HUES6 (cell line): ENCODE measurements around the gene MZT1.
"Not testable (repeated sequence)": the region's sequence is repeated elsewhere in the genome, so short reads cannot be mapped to it uniquely, and the experiment has no call there.

Source experiments
- H3K27ac ChIP-seq: 2 replicates; pipeline ENCODE4 v1.7.0; 2013; ENCODE audit warnings: low read depth, mild to moderate bottlenecking, low read length, inconsistent platforms
- H3K27me3 ChIP-seq: 2 replicates; pipeline ENCODE4 v1.6.1; 2013; ENCODE audit warnings: low read length; ENCODE audit not compliant: control insufficient read depth, insufficient read depth
- H3K36me3 ChIP-seq: 2 replicates; pipeline ENCODE4 v1.6.1; 2013; ENCODE audit warnings: low read length; ENCODE audit not compliant: control insufficient read depth, insufficient read depth
- H3K4me1 ChIP-seq: 2 replicates; pipeline ENCODE4 v1.6.1; 2013; ENCODE audit warnings: low read length; ENCODE audit not compliant: control insufficient read depth, insufficient read depth
- H3K4me3 ChIP-seq: 2 replicates; pipeline ENCODE4 v1.5.1; 2013; ENCODE audit warnings: low read depth, low read length
- H3K9ac ChIP-seq: one replicate; pipeline ENCODE4 v1.6.1; 2013; ENCODE audit warnings: mild to moderate bottlenecking, low read length
- H3K9me3 ChIP-seq: 2 replicates; pipeline ENCODE4 v1.6.1; 2013; ENCODE audit warnings: low read depth, low read length; ENCODE audit not compliant: control insufficient read depth, insufficient read depth

MZT1 gene

DNA sequence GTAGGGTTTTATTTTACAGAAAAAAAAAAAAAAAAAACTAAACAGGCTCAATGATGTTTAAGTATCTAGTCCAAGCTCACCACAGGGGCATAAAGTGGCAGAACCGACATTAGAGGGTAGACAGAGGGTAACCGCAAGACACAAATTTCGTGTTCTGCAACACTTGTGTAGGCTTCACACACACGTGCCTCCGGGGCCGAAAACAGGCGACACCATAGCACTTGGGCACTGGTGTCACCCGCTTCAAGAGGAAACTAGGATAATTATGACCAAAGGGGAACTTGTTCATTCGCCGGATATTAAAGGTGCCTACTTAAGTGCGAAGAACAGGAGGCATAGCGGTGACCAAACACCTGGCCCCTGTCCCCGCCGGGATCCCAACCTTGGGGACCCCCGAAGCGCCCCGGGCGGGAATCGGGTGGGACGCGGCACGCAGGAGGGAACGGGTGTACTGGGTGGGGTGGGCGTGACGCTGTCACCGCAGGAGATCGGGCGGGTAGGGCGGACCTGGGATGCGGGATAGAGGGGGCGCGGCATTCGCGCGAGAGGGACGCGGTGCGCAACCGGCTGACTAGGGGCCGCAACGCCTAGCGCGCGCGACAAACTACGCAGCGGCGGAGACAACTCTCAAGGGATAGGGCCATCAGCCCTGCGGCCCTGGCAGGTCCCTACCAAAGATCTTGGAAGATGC, 558 bp downstream of the MZT1 start:
- peaks cover 29% of the 10 kb centered on the region for H3K36me3 ChIP-seq
- H3K9me3 ChIP-seq: no peaks in the 10 kb centered on the region
- H3K9ac ChIP-seq: peak overlapping the region; percentile 88
- no peaks in the 10 kb centered on the region for H3K27me3 ChIP-seq
- peak overlapping the region; percentile 63; the same call in 1 of the 2 replicates for H3K27ac ChIP-seq
- H3K4me3 ChIP-seq: peak overlapping the region; percentile 90
- peaks cover 3% of the 10 kb centered on the region; the same call in 1 of the 2 replicates for H3K4me1 ChIP-seq

DNA sequence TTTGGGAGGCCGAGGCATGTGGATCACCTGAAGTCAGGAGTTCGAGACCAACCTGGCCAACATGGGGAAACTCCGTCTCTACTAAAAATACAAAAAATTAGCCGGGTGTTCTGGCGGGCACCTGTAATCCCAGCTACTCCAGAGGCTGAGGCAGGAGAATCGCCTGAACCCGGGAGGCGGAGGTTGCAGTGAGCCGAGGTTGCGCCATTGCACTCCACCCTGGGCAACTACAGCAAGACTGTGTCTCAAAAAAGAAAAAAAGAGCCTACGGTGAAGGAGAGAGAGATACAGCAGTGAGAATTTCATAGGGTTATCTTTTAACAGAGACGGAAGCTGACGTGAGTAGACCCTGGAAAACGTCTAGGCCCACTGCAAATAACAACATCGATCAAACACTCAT, 1.2 kb downstream of the MZT1 start:
- not testable (repeated sequence) for H3K9me3 ChIP-seq, H3K27me3 ChIP-seq, H3K4me1 ChIP-seq, H3K27ac ChIP-seq
- Histone ChIP-seq H3K4me3 (peak overlapping the region; percentile 90), H3K36me3 (peaks cover 28% of the 10 kb centered on the region), H3K9ac (peak overlapping the region; percentile 20)

GRCh38 chr13:72716776-72717175, 10.7 kb downstream of the MZT1 start:
- H3K4me1 ChIP-seq: no peaks in the 10 kb centered on the region
- H3K36me3 ChIP-seq: peaks cover 70% of the 10 kb centered on the region
- H3K9ac ChIP-seq: no peak overlapping the region
- no peak overlapping the region for H3K27ac ChIP-seq
- peaks cover 16% of the 10 kb centered on the region for H3K9me3 ChIP-seq
- no peaks in the 10 kb centered on the region for H3K27me3 ChIP-seq
- H3K4me3 ChIP-seq: no peak overlapping the region

GRCh38 chr13:72700509-72700908, 26.9 kb downstream of the MZT1 start:
- no peaks in the 10 kb centered on the region for H3K4me1 ChIP-seq
- no peaks in the 10 kb centered on the region for H3K9me3 ChIP-seq
- H3K4me3 ChIP-seq: no peak overlapping the region
- no peak overlapping the region for H3K27ac ChIP-seq
- no peak overlapping the region for H3K9ac ChIP-seq
- H3K36me3 ChIP-seq: no peaks in the 10 kb centered on the region
- no peaks in the 10 kb centered on the region for H3K27me3 ChIP-seq

DNA sequence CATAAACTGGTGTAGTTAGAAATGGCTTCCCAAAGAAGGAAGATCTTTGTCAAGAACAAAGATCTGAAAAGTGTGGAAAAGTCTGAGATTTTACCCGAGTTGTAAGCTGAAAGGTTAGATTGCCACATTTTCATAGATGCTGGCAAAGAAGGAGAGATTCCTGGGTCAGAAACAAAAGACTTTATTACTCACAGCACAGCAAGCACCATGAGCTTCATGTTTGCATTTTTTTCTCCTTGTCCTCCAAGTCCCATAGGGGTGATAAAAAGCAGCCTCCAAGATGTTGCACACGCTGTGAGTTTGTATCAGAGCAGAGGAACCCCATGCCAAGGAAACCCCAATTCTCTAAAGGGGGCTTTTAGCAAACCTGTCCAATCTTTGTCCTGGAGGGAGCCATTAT, 29.3 kb downstream of the MZT1 start:
- H3K9me3 ChIP-seq: peaks cover 10% of the 10 kb centered on the region
- no peak overlapping the region for H3K9ac ChIP-seq
- no peak overlapping the region for H3K4me3 ChIP-seq
- H3K4me1 ChIP-seq: no peaks in the 10 kb centered on the region
- H3K27ac ChIP-seq: no peak overlapping the region
- no peaks in the 10 kb centered on the region for H3K36me3 ChIP-seq
- H3K27me3 ChIP-seq: no peaks in the 10 kb centered on the region

- no peaks in the 10 kb centered on the region for H3K27me3 ChIP-seq
- H3K4me1 ChIP-seq: no peaks in the 10 kb centered on the region
- H3K4me3 ChIP-seq: no peak overlapping the region
- H3K9me3 ChIP-seq: peaks cover 25% of the 10 kb centered on the region
- no peaks in the 10 kb centered on the region for H3K36me3 ChIP-seq
- no peak overlapping the region for H3K9ac ChIP-seq
- no peak overlapping the region for H3K27ac ChIP-seq
Measured at GRCh38 chr13:72696579-72696978, 30.9 kb downstream of the MZT1 start.

- Histone ChIP-seq H3K27me3 (no peaks in the 10 kb centered on the region), H3K27ac (no peak overlapping the region), H3K4me3 (no peak overlapping the region), H3K9ac (no peak overlapping the region), H3K4me1 (no peaks in the 10 kb centered on the region), H3K36me3 (no peaks in the 10 kb centered on the region), H3K9me3 (peaks cover 28% of the 10 kb centered on the region)
Measured at GRCh38 chr13:72694314-72694713, 33.1 kb downstream of the MZT1 start.

DNA sequence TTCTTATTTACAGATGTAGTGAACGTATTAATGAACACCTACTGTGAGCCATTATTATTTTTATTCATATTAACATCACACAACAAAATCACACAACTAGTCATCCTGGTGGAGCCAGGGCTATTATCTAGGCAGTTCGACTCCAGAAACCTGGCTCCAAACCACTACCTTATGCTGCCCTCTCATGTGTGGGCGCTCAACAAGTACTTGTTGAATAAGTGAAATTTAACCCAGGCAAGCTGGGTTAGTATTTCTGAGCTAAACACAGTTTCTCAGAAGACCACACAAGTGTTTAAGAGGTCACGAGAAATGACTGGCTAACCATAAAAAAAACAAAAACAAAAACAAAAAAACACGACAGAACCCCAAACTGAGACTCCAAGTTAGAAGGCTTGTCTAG, 33.6 kb downstream of the MZT1 start:
- H3K36me3 ChIP-seq: no peaks in the 10 kb centered on the region
- no peak overlapping the region for H3K4me3 ChIP-seq
- no peak overlapping the region for H3K27ac ChIP-seq
- H3K4me1 ChIP-seq: no peaks in the 10 kb centered on the region
- H3K9me3 ChIP-seq: peaks cover 28% of the 10 kb centered on the region
- no peak overlapping the region for H3K9ac ChIP-seq
- no peaks in the 10 kb centered on the region for H3K27me3 ChIP-seq

DNA sequence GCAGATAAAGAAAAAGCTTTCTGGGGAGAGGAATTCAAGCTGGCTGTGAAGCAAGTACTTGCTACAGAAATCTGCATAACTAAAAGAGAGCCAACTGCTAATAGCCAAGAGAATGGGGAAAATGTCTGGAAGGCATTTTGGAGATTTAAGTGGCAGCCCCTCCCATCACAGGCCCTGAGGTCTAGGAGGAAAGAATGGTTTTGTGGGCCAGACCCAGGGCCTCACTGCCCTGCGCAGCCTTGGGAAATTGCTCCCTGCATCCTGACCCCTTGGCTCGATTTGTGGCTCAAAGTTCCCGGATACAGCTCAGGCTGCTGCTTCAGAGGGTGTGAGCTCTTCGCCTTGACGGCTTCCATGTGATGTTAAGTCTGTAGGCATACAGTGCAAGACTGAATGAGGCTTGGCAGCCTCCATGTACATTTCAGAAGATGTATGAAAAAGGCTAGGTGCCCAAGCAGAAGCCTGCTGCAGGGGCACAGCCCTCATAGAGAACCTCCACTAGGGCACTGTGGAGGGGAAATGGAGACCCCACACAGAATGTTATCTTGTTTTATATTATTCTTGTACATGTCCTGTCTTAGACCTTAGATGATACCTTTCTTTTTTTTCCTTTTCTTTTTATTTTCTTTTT, 34.4 kb downstream of the MZT1 start:
- H3K27me3 ChIP-seq: no peaks in the 10 kb centered on the region
- H3K4me1 ChIP-seq: no peaks in the 10 kb centered on the region
- no peak overlapping the region for H3K27ac ChIP-seq
- peaks cover 28% of the 10 kb centered on the region for H3K9me3 ChIP-seq
- no peaks in the 10 kb centered on the region for H3K36me3 ChIP-seq
- H3K9ac ChIP-seq: no peak overlapping the region
- no peak overlapping the region for H3K4me3 ChIP-seq

- H3K27ac ChIP-seq: no peak overlapping the region
- H3K4me1 ChIP-seq: no peaks in the 10 kb centered on the region
- no peaks in the 10 kb centered on the region for H3K27me3 ChIP-seq
- peaks cover 26% of the 10 kb centered on the region for H3K9me3 ChIP-seq
- H3K4me3 ChIP-seq: no peak overlapping the region
- H3K9ac ChIP-seq: no peak overlapping the region
- no peaks in the 10 kb centered on the region for H3K36me3 ChIP-seq
Measured at GRCh38 chr13:72689181-72689696, 38.2 kb downstream of the MZT1 start.

GRCh38 chr13:72686766-72687165, 40.7 kb downstream of the MZT1 start:
- no peaks in the 10 kb centered on the region for H3K36me3 ChIP-seq
- H3K4me3 ChIP-seq: no peak overlapping the region
- H3K27me3 ChIP-seq: no peaks in the 10 kb centered on the region
- peaks cover 5% of the 10 kb centered on the region; the same call in 1 of the 2 replicates for H3K9me3 ChIP-seq
- no peaks in the 10 kb centered on the region for H3K4me1 ChIP-seq
- H3K27ac ChIP-seq: no peak overlapping the region
- no peak overlapping the region for H3K9ac ChIP-seq
